Ascending aorta (tissue), 2 donors: ENCODE measurements around the gene LCAT. TPM values are rescaled to one million over a fixed set of nuclear protein-coding genes. Genes with fewer than 3 reads are reported as not detected.
A peak's percentile ranks its signal among the peaks of the same experiment; 100 is the strongest.
"Not testable (repeated sequence)": the region's sequence is repeated elsewhere in the genome, so short reads cannot be mapped to it uniquely, and the experiment has no call there.

ENCODE experiments used
- DNase-seq, 2 donors: peaks; one replicate each; pipeline ENCODE4 v3.0.0-alpha.2; 2019; ENCODE audit warnings: low spot score in 2 of 2
- H3K27ac ChIP-seq, 2 donors: fragments of 200-600 bp; sonication (generic); one replicate each; pipeline ENCODE4 v1.5.1; 2016 to 2017; ENCODE audit warnings: mild to moderate bottlenecking in 1 of 2
- H3K27me3 ChIP-seq: fragments of 200-600 bp; sonication (generic); one replicate; pipeline ENCODE4 v1.5.1; 2017
- H3K36me3 ChIP-seq, 2 donors: fragments of 200-600 bp; sonication (generic); one replicate each; pipeline ENCODE4 v1.5.1; 2016
- H3K4me1 ChIP-seq, 2 donors: fragments of 200-600 bp; sonication (generic); one replicate each; pipeline ENCODE4 v1.5.1; 2016 to 2017; ENCODE audit warnings: mild to moderate bottlenecking in 1 of 2
- H3K4me3 ChIP-seq, 2 donors: fragments of 200-600 bp; sonication (generic); one replicate each; pipeline ENCODE4 v1.5.1; 2016 to 2017; ENCODE audit warnings: mild to moderate bottlenecking in 1 of 2
- H3K9me3 ChIP-seq, 2 donors: fragments of 200-600 bp; sonication (generic); one replicate each; pipeline ENCODE4 v1.5.1; 2016
- intact Hi-C: fragments of 100-400 bp; cut with DNase I; formaldehyde crosslinking; loops from one replicate; pipeline ENCODE4 v1.15.1; 2023
- total RNA-seq: library from RNA; depleted of rRNA; stranded (reverse); fragments of >200 nt; gene quantifications from one replicate; pipeline ENCODE4 v1.1.0, GENCODE V29; 2016
- TF ChIP-seq, protein P1 (sequence below), 3 experiments: fragments of 200-600 bp in 2 of 3; fragments of 450-650 bp in 1 of 3; sonication (generic) in 2 of 3; IDR thresholded peaks; one replicate each; pipeline ENCODE4 v1.5.1; 2016 to 2019; ENCODE audit warnings: antibody characterized with exemption in 3 of 3, mild to moderate bottlenecking in 1 of 3, moderate library complexity in 1 of 3

LCAT gene
- total RNA-seq, 1 donor from 2014 or later = 6.6 TPM

DNA sequence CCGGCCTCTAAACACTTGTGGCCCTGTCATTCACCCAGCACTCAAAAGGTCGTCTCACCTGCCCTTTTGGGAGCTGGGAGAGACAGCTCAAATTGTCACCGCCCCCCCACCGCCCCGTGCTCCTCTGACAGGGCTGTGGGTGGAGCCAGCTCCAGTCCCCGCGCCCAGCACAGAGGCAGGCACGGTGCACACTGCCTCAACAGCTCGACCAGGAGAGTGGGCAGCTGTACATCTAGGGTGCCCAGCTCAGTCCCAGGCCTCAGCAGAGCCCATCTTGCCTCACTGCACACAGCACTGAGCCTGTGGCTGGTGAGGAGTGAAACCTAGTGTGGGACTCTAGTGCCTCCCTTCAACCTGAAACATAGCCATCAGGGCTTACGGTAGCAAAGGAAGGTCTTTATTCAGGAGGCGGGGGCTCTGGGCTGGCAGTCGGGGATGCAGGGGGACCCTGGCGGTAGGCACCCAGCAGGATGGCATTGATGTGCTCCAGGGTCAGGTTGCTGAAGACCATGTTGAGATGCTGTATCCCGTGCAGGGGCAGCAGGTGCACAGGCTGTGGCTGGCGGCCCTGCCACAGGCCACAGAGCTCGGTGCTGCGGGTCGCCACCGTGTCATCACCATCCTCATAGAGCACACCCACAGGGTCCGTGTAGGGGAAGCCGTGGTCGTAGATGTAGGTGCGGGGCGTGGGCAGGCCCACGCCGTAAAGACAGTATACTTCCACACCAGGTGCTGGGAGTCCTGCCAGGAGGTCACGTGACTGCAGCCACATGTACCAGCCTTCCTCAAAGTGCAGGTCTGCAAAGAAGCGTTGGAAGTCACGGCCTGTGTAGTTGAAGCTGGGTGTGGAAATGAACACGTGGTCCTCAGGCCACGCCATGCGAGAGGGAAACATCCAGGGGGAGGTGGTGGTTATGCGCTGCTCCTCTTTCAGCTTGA is 4.1 kb downstream of the LCAT start:
- no peak for DNase-seq
- peak overlapping the region in 1 of 2 donors; percentile 17 for H3K27ac ChIP-seq
- H3K36me3 ChIP-seq = peaks cover 16 to 39% of the 10 kb centered on the region in 2 donors
- H3K27me3 ChIP-seq = no peaks in the 10 kb centered on the region
- TF ChIP-seq, protein P1, sequence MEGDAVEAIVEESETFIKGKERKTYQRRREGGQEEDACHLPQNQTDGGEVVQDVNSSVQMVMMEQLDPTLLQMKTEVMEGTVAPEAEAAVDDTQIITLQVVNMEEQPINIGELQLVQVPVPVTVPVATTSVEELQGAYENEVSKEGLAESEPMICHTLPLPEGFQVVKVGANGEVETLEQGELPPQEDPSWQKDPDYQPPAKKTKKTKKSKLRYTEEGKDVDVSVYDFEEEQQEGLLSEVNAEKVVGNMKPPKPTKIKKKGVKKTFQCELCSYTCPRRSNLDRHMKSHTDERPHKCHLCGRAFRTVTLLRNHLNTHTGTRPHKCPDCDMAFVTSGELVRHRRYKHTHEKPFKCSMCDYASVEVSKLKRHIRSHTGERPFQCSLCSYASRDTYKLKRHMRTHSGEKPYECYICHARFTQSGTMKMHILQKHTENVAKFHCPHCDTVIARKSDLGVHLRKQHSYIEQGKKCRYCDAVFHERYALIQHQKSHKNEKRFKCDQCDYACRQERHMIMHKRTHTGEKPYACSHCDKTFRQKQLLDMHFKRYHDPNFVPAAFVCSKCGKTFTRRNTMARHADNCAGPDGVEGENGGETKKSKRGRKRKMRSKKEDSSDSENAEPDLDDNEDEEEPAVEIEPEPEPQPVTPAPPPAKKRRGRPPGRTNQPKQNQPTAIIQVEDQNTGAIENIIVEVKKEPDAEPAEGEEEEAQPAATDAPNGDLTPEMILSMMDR (IDR thresholded peaks at IDR 0.05) = no peak
- no peaks in the 10 kb centered on the region for H3K9me3 ChIP-seq
- peaks cover 10 to 25% of the 10 kb centered on the region in 2 donors for H3K4me1 ChIP-seq
- intact Hi-C loops = loop anchor here (5.0 to 10.0 kb wide), 4 partner anchors 122 to 1015 kb away; partner anchors contain the start of genes RIPOR1 and RRAD
- no peak overlapping the region for H3K4me3 ChIP-seq

DNA sequence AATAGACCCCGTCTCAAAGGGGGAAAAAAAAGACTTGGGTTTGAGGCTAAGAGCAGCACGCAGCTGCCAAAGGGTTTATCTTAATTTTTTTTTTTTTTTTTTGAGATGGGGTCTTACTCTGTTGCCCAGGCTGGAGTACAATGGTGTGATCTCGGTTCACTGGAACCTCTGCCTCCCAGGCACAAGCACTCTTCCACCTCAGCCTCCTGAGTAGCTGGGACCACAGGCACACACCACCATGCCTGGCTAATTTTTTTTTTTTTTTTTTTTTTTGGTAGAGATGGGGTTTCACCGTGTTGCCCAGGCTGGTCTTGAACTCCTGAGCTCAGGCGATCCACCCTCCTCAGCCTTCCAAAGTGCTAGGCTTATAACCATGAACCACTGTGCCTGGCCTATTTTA is 6.2 kb downstream of the LCAT start:
- not testable (repeated sequence) for DNase-seq, H3K27me3 ChIP-seq, H3K9me3 ChIP-seq
- Histone ChIP-seq H3K36me3 (peaks cover 11 to 30% of the 10 kb centered on the region in 2 donors), H3K4me1 (peaks cover 7 to 16% of the 10 kb centered on the region in 2 donors), H3K27ac (peak overlapping the region in 1 of 2 donors; percentile 92), H3K4me3 (peak overlapping the region in 1 of 2 donors; percentile 65)
- intact Hi-C loops = loop anchor here (5.0 to 10.0 kb wide), 2 partner anchors 213 to 410 kb away; partner anchors contain the start of gene RIPOR1

DNA sequence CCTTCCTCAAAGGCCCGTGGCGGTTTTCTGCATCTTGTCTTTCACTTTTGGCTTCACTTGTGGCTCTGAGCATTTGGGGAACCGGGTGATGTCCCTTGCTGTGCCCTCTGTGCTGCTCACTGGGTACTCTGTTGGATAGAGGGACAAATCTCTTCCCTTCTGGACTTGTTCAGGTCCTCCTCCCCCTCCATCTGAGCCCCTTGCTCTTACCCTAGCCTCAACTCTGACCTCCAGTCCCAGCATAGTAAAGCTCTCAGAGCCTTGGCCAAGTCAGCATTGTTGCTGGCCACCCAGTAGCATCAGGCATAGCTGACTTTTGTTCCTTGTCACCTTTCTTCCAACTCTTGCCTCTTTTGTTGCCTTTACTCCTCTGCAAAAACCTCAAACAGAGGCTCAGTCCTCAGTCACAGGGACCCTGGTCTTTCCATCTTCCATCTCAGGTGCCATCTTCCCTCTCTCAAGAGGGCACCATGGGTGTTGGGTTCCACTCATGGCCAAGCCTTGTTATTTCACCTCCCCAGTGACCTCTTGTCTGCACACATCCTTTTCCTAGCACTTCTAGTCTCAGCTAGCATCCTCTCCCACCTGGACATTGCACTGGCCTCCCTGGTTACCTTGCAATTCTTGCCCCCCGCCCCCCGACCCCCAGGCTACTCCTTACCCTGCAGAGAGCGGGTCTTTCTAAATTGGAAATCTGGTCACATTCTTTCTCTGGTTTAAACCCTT is 6.9 kb downstream of the LCAT start:
- peaks cover 7 to 16% of the 10 kb centered on the region in 2 donors for H3K4me1 ChIP-seq
- H3K27ac ChIP-seq = peak overlapping the region; percentile 88 to 92
- H3K36me3 ChIP-seq = peaks cover 7 to 23% of the 10 kb centered on the region in 2 donors
- TF ChIP-seq, protein P1 (IDR thresholded peaks at IDR 0.05) = no peak
- H3K9me3 ChIP-seq = no peaks in the 10 kb centered on the region
- no peaks in the 10 kb centered on the region for H3K27me3 ChIP-seq
- intact Hi-C loops = loop anchor here (1.0 to 10.0 kb wide), 3 partner anchors 31 to 410 kb away; partner anchors contain the start of genes RIPOR1 and SLC12A4
- H3K4me3 ChIP-seq = peak overlapping the region; percentile 65 to 85
- DNase-seq = peak in 1 of 2 donors; percentile 44

DNA sequence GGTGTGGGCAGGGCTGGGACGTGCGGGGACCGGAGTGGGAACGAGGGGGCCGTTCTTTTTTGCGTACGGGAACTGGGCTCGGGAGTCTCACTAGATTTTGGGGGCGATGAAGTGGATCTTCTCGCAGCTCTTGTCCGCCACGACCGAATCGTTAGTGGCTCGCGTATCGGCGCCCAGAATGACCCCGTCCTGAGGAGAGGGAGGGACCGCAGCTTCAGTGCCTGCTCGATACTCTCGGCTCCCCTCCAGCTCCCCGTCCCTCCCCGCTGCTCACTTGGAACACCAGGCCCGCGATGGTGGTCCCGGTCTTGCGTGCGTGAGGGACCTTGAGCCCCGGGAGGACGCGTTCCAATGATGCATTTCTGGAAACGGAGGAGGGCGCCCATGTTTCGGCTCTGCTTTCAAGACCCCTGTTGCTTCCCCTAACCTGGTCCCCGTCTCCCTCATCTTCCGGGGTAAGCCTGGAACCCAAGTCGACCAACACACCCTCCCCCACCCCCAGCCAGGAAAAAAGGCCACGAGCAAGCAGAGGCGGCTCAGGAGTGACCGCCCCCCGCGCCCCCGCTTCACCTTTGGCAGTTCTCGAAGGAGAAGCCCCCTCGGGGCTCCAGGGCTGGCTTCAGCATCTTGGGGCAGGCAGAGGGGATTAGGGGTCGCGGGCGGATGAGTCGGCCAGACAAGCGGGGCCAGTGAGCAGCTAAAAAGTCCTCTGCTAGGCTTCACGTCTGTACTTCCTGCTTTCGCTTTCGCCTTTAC is 7.6 kb downstream of the LCAT start, which contains the start of gene PSMB10:
Gene PSMB10 (minus strand): TSS at position 727 of the 756 bp plus-strand sequence. CDS start 101 bp downstream, at position 626.
- H3K27ac ChIP-seq = peak within 1 kb of the TSS; percentile 88 to 92

More for the DNA sequence above, 7.6 kb downstream of the LCAT start, which contains the start of gene PSMB10:
- peak in 1 of 2 donors; percentile 84 for DNase-seq
- Histone ChIP-seq H3K27me3 (no peaks in the 10 kb centered on the region), H3K36me3 (peaks cover under 1 to 18% of the 10 kb centered on the region in 2 donors), H3K9me3 (no peaks in the 10 kb centered on the region), H3K4me1 (peaks cover 7 to 16% of the 10 kb centered on the region in 2 donors), H3K4me3 (peak within 1 kb of the TSS; percentile 65 to 85)
- intact Hi-C loops = loop anchor here (1.0 to 10.0 kb wide), 3 partner anchors 32 to 409 kb away; partner anchors contain the start of genes RIPOR1 and SLC12A4
- TF ChIP-seq, protein P1 (IDR thresholded peaks at IDR 0.05) = no peak
